HG02852 (cell line): ENCODE results near the gene ZNF668.
"Not testable (repeated sequence)": the region's sequence is repeated elsewhere in the genome, so short reads cannot be mapped to it uniquely, and the experiment has no call there.

Source experiments
- ATAC-seq: cut with Tn5 transposase; IDR thresholded peaks from one replicate; pipeline ENCODE4 v1.9.1; 2021; ENCODE audit warnings: mild to moderate bottlenecking, moderate library complexity; ENCODE audit not compliant: unreplicated experiment

The ZNF668 gene

DNA sequence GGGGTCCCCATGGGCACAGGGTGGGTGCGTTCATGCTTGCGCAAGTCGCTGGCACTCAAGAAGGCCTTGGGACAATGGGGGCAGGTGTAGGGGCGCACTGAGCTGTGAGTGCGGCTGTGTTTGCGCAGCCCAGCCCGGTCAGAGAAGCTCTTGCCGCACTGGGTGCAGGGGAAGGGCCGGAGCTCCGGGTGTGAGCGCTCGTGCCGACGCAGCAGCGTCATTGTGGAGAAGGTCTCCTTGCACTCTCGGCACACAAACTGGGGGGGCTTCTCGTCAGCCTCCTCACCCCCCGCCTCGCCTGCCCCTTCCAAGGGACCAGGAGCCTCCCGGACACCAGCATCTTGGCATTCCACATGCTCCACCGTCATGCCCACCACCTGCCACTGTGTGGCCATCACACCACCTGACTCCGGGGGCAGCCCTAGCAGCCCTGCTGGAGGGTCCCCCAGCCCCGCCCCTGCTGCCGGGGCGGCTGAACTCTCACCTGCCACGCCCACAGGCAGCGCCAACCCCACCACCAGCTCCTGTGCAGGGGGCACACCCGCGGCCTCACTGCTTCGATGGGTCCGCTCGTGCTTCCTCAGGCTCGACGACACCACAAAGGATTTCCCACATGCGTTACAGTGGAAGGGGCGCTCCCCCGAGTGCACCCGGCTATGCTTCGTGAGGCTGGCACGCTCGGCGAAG lies 12.8 kb downstream of the ZNF668 start:
- no peak for ATAC-seq

- ATAC-seq = no peak
These were observed 18.4 kb downstream of the ZNF668 start for GRCh38 chr16:31055613-31056012.

GRCh38 chr16:31052114-31052513 lies 21.9 kb downstream of the ZNF668 start:
- ATAC-seq = no peak

DNA sequence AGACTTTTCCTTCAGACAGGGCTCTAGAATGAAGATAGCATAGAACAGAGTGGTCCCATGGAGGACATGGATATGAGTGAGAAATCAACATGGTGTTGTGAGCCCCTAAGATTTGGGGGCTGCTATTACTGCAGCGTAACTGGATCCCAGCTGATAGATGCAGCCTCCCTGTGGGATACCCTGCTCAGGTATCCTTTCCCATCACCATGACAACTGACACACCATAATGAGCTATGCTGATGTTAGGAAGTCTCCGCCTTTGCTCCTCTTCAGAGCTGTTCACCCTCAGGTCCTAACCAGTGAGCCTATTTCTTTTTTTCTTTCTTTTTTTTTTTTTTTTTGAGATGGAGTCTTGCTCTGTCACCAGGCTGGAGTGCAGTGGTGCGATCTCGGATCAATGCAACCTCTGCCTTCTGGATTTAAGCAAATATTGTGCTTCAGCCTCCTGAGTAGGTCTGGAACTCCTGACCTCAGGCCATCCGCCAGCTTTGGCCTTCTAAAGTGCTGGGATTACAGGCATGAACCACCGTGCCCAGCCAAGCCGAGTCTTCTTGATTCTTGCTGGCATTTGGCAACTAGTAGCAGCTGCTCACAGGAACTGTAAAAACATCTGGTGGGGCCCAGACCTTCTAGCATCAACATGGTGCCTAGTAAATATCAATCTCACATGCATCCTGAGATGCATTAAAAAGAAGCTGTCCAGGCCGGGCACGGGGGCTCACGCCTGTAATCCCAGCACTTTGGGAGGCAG lies 23.6 kb downstream of the ZNF668 start:
- ATAC-seq = no peak

- no peak for ATAC-seq
These were observed 30.1 kb downstream of the ZNF668 start for GRCh38 chr16:31043898-31044481.

GRCh38 chr16:31043352-31043751 lies 30.7 kb downstream of the ZNF668 start:
- ATAC-seq = no peak

DNA sequence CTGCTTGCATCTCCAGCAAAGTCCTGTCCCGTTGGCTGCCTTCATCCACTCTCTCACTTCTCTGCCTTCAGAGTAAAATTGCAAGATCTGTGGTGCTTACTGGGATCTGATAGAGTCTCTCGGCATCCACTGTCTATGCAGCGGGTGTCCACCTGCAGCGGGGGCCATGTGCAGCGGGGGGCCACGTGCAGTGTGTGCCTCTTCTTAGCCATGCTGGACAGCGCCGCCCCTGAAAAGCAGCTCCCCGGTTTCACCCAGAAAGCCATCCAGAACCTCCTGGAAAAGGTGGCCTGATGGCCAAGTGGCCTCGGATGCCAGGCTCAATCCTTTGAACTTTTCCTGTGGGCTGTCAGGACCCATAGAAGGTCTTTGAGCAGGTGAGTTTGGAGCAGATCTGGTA lies 31.2 kb downstream of the ZNF668 start:
- ATAC-seq = no peak

GRCh38 chr16:31038993-31039392 lies 35.0 kb downstream of the ZNF668 start:
- ATAC-seq = no peak

- no peak for ATAC-seq
These were observed 37.3 kb downstream of the ZNF668 start for GRCh38 chr16:31036691-31037090.

DNA sequence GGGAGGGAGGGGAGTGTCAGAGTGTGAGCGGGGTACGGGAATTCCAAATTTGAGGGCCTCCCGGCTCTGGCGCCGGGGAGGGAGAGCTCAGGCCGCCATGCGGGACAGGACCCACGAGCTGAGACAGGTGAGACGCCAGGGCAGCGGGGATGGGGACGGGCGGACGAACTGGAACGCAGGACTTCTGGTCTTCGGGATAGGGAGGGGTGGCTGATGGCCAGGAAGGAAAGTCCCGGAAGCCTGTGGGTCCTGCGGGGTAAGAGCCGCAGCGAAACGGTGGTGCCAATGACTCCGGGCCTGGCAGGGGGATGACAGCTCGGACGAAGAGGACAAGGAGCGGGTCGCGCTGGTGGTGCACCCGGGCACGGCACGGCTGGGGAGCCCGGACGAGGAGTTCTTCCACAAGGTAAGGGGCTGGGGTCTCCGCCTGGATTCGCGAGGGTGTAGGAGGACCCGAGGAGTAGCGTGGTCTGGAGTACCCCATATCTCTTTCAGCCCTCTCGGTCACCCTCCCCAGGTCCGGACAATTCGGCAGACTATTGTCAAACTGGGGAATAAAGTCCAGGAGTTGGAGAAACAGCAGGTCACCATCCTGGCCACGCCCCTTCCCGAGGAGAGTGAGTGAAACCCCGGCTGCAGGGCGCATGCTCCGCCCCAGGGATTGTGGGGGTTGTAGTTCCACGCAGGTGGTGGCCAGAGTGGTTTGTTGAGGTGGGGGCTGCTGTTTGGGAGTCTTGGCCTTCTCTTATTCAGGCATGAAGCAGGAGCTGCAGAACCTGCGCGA lies 40.1 kb downstream of the ZNF668 start:
- ATAC-seq = peak; percentile 41

- peak; percentile 79 for ATAC-seq
These were observed 41.0 kb downstream of the ZNF668 start, which contains the start of gene STX4 for GRCh38 chr16:31032736-31033708. Gene STX4, plus strand, starts transcription at chr16:31033558. Its CDS starts 248 bp downstream, at chr16:31033806.

DNA sequence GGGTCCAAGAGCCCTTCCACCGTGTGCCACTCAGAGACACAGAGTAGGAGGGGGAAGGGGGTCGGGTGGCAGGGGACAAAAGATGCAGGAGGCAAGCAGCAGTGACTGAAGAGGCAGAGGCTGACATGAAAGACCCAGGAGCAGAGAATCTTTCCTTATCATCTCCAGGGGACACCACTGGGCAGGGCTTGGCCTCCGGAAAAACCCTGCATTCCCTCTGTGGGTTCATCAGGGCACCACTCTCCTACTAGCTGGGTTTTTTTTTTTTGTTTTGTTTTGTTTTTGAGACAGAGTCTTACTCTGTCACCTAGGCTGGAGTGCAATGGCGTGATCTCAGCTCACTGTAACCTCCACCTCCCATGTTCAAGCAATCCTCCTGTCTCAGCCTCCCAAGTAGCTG lies 42.8 kb downstream of the ZNF668 start:
- ATAC-seq = no peak

DNA sequence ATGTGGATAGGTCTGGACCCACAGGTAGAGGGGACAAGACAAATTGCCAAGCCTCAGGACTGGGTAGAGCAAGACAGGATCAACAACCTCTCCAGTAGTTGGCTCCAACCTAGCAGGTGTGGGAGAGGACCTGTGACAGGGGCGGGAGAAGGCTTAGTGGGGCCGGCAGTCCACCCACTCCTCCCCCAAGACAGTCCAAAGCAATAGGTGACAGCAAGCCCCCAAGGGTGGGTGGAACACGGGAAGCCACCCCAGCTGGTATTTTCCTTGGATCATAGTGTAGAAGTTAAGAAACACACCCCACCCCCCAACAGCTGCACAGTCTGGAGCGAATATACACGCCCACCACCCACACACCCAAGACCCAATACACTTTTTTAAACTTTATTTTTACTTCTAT lies 44.8 kb downstream of the ZNF668 start:
- ATAC-seq = no peak

GRCh38 chr16:31025339-31025738 lies 48.7 kb downstream of the ZNF668 start:
- no peak for ATAC-seq

DNA sequence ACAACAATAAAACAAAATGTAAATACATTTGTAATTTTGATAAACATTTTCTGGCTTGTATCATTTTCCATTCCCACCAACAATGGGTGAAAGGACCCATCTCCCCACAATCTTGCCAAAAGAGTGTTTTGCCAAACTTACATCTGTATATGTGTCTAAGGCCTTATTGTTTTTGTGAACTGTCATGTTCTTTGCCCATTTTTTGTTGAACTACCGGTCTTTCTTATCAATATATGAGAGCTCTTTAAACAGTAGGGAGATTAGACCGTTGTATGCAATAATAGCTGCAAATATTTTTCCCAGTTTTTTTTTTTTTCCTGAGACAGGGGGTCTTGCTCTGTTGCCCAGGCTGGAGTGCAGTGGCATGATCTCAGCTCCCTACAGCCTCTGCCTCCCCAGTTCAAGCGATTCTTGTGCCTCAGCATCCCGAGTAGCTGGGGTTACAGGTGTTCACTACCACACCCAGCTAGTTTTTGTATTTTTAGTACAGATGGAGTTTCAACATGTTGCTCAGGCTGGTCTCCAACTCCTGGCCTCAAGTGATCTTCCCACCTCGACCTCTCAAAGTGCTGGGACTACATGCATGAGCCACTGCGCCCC lies 50.3 kb downstream of the ZNF668 start:
- no peak for ATAC-seq

DNA sequence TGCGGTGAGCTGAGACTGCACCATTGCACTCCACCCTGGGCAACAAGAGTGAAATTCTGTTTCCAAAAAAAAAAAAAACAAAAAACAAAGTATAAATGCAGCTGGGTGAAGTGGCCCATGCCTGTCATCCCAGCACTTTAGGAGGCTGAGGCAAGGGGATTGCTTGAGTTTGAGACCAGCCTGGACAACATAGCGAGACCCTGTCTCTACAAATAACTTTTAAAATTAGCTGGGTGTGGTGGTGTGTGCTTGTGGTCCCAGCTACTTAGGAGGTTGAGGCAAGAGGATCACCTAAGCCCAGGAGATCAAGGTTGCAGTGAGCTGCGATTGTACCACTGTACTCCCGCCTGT lies 50.8 kb downstream of the ZNF668 start:
- ATAC-seq = no peak

DNA sequence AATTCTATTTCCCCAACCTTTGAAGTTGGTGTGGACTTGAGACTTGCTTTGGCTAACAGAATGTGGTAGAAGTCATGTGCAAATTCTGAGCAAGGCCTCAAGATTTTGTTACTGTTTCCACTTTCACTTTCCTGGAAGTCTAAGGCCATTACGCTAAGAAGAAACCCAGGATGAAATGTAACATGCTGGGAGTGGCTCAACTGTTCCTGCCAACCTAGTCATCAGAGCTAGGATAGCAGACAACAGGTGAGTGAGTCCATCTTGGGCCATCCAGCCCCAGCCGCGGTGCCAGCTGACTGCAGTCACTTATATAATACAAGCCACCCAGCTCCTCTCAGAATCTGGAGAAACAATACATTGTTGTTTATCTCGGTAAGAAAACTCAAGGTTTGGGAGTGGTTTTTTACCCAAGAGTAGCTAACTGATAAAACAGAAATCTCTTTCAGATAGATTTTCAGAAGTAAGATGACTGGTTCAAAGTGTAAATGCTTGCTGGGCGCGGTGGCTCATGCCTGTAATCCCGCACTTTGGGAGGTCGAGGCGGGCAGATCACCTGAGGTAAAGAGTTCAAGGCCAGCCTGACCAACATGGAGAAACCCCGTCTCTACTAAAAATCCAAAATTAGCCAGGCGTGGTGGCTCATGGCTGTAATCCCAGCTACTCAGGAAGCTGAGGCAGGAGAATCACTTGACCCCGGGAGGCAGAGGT lies 51.3 kb downstream of the ZNF668 start:
- no peak for ATAC-seq

GRCh38 chr16:31020536-31020935 lies 53.5 kb downstream of the ZNF668 start:
- no peak for ATAC-seq

DNA sequence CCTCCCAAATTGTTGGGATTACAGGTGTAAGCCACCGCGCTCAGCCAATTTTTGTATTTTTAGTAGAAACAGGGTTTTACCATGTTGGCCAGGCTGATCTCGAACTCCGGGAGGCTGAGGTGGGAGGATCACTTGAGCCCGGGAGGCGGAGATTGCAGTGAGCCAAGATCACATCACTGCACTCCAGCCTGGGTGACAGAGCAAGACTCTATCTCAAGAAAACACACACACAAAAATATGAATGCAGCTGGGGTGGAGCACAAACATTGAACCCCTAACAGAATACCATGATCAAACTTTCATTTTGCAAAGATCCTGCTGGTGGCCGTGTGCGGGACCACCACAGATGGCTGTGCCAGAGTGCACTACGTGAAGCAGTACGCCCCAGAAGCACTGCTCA lies 56.3 kb downstream of the ZNF668 start:
- not testable (repeated sequence) for ATAC-seq
